ENCODE data around the gene LRP5.
A peak's percentile ranks its signal among the peaks of the same experiment; 100 is the strongest.

The LRP5 gene

DNA sequence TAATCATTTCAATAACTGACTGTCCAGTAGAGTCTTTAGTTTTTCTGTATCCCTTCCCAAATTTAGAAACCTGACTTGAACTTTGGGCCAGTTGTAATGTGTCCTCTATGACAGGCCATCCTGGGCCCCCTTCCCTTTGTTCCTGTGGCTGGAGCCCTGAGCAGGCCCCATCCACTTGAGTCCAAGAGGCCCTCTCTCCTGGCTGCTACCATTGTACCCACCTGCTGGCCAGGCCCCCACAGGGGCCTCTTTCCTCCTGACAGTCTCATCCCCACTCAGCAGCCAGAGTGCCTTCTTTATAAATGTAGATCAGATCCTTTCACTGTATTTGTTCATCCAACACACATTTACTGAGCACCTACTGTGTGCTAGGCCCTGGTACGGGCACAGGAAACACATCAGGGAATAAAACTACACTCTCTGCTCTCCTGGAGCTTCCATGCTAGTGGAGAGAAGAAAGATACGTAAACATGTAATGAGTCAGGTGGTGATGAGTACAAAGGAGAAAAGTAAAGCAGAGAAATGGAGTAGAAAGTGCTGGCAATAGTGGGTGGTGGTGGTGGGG, 2.7 kb upstream of the LRP5 start:
- no peak for DNase-seq

DNA sequence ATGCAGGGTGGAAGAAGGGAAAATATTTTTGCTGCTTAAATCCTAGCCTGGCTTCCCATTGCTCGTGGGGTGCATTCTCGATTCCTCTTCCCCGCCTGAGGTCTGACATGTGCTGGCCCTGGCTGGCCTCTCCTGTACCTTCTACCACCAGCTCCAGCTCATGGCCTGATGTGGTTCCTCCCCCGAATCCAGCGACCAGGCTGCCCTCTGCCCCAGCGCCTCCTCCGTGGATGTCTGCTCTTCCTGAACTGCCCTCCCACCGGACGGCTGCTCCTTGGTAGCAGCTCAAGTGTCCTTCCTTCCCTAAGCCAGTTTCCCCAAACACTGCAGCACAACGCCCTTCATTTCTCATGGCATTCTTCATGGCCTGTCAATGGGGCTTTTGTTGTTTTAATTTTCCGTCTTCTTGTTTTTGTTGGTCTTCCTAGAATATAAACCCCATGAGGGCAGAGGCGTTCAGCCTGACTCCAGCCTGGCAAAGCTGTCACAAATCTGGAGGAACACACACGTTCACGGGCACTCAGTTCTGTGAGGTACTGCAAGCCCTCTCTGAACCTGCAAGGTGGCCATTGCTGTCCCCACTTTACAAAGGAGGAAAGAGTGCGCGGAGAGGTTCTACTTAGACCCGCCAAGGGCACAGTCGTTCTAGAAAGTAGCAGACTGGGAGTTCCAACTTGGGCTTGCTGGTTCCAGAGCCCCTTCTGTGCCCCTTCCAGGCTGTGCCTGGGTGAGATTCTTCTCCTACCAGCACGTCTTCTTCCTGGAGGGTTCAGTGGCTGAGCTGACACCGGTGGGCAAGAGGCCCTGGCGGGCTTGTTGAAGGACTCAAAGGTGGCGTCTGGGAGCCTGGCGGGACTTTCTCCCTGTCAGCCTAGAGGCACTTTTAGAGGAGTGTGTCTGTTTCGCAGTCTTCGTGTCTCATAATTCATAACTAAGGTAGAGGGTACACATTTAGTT, 953 bp upstream of the LRP5 start:
- peak; percentile 49 for DNase-seq

DNA sequence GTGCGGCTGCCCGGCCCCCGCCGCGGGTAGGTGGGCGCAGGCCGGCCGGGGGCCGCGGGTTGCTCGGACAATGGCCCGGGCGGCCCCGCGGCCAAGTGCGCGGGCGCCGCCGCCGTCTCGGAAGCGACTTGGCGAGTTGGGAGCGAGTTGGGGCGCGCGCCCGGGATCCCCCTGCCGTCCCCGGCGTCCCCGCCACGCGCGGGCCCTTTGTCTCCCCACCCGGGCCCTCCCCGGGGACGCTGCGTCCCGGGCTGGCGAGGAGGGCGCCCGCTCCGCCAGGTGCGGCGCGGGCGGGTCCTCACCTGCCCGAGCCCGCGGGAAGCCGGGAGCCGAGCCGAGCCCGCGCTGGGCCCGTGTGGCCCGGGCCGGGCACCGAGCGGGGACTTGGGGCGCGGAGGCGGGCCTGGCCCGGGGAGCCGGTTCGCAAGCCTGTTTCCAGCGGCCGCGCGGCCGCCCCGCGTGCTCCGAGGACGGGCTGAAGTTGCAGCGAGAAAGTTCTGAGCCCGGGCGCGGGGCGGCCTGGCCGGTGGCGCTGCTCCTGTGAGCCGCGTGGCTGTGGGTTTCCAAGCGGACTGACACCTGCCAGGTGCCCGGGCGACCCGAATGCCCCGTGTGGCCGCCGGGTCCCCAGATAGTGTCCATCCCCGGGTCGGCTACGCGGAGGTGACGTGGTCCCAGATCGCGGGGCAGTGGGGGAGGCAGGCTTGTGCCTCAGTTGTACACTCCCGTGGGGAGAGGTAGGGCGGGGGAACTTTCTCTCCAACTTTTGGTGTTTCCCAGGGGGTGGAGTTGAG, 586 bp downstream of the LRP5 start:
- DNase-seq: no peak

DNA sequence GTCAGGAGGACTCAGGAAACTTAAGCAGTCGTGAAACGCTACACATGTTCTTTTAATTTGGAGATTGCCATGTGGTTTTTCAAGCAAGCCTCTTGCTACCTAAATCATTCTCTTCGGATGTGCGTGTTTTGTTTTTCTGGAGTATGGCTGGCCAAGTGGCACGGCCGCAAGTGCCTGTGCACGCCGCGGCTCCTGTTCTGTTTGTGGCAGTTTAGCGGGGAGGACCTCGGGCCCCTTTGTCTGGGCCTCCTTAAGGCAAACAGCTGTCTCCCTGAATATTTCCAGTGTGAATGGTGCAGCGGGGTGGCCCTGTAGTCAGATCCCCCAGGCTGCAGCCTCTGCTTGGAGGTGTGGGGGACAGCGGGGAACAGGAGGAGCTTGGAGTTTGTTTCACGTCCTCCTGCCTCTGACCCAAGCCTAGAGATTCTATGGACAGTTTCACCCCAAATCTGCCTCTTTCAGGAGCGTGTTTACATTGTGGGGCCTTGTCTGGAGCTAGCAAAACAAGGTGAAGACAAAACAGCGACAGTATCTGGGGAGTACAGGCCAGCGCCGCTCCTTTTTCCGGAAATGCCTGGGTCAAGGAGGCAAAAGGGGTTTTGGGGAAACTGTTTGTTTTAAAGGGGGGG, 1.3 kb downstream of the LRP5 start:
- DNase-seq: no peak

DNA sequence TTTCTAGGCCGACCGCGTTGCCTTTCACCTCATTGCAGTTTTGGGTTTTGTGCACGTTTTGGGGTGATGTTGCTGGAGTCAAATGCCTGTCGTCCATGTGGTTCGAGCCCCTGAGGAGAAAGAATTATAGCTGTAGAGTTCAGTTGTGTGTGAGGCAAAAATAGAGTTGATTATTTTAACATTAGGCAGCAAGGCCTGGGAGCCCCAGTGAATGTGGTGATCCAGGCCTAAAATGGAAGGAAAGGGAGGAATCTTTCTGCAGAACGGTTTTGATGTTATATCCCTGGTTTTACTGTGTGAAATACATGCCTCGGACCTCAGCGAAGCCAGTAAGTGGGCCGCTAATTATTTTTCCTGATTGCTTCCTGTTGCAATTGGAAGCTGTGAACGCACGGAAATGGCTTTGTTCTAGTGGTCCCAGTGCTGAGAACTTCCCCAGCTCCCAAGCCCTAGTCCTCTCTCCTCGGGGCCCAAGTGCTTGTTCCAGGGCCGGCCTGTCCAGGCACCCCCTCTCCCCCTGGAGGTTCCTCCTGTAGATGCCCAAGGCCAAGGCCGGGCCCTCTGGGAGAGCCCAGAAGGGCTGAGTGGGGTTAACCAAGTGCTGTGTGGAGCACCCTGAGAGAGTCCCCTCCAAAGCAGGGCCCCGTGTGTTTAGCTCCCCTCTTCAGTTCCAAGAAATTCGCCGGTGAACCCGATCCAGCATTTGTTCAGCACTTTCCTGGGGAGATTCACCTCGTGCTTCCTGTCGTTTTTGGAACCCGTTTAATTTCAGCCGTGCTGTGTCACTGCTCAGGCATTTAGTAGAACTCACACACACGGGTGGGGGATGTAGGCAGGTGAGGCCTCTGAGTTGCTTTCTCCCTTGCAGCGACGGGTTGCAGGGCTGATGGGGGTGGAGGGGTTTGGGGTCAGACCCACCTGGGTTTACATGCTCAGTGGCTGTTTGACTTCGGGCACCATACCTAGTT, 2.1 kb downstream of the LRP5 start:
- DNase-seq: no peak

DNA sequence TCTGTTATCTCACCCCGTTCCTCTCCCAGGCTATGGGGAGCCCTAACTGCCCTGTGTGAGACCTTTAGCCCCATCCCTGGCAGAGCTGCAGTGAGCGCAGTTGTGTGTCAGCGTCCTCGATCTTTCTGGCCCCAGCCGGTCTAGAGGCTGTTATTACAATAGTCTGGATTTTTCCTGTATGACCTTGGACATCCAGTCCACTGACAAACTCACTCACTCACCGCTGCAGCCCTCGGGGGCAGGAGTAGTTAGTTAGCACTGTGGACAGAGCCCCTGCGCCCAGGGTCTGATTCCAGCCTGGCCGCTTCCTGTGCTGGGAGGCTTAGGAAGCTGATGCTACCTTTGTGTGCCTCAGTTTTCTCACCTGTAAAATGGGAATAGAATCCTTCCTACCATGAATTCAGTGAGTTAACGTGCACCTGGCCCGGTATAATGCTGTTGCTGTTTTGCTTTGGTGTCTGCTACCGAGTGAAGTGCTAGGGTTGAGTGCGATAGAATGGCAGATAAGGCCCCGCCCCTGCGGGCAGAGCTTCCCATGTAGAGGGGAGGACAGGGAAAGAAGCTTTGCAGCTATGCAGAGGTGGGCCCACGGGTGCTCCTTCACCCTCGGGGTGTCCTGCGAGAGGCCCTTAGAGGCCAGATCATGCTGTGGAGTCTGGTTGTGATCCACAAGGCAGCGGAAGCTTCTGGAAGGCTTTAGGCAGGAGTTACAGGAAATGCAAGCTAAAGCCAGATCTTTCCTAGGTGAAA, 3.0 kb downstream of the LRP5 start:
- DNase-seq: no peak

DNA sequence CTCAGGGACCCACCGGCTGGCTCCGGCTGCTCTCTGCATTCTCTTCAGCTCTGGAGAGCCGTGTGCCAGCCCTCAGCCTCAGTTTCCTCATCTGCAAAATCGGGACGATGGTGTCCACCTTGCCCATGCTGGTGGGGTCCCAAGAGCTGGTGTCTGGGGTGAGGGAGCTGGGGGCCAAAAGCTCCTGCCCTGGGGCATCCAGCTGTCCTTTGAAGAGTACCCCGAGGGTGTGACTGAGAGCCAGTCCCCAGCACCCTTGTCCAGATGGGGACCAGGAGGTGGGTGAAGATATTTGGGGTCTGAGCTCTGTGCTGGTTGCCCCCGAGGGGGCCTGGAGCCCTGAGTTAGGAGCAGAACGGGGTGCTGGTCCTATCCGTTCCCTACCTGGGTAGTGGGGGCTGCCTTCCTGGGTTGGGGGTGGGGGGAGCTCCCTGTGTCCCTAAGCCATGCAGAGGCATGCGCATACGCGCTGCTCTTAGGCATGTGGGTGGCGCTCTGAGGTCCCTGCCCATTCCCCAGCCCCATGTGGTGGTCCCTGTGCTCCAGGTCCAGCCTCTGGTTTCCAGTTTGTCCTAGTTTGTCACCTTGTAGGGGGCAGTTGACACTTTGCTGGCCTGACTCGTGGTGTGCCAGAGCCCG, 4.9 kb downstream of the LRP5 start:
- DNase-seq: no peak

DNA sequence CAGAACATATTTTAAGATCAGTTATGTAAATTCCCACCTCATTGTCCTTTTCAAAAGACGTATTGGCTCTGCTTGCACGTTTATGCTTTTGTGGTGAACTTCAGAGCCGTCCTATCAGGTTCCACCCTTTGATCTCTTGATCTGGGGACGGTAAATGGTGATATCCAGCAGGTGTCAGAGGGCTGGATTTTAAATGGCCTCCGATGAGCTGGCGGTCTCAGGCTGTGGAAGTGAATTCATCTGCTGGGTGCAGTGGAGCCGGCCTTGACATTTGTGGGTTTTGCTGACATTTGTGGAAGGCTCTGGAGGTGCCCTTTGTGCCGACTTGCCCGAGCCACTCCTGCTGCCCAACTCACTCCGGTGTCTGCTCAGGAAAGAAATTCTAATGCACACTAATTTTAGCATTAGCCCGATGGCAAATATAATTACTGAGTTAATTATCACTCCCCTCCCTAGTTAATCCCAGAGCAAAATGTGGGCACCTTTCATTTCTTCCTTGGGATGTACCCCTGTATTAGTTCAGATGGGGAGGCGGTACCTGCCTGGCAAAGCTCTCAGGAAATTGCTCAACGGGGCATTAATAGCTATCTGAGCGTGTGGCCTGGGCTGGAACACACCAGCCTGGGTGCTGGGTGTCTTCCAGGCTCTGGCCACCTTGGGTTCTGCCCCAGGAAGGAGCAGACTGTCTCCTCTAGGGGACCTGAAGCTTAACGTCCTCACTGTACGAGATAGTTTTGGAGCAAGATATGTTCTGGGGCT, 9.1 kb downstream of the LRP5 start:
- no peak for DNase-seq

DNA sequence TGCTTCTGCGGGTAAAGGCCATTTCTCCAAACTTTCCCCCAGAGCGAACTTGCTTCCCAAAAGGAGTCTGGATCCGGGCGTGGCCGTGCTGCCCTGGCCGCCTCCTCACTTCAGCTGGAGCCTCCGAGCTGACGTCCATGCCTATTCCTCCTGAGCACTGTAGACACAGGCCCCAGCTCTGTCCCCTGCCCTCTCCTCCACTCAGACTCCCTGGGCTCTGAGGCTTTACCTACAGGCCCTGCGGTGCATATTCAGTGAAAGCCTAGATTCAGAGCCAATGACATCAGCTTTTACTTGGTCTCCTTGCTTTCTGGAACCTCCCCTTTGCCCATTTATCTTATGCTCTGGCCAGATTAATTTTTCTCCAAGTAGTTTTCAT, 9.7 kb downstream of the LRP5 start:
- no peak for DNase-seq

DNA sequence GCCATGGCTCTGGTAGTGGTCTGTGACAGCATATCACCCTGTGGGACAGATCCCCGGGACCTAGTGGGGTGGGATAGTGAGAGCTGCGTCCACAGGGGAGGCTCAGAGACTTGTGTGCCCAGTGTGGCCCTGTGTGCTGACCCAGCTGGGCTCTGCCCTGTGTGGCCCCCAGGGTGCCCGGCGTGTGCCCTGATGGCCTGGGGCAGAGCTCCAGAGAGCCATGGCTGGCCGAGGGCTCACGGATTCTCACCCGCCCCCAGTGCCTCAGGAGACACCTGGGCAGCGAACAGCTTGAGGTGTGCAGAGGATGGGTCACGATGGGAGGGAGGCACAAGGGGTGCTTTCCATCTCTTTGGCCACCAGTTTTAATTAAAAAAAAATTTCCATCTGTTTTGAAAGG, 11.8 kb downstream of the LRP5 start:
- DNase-seq: no peak

DNA sequence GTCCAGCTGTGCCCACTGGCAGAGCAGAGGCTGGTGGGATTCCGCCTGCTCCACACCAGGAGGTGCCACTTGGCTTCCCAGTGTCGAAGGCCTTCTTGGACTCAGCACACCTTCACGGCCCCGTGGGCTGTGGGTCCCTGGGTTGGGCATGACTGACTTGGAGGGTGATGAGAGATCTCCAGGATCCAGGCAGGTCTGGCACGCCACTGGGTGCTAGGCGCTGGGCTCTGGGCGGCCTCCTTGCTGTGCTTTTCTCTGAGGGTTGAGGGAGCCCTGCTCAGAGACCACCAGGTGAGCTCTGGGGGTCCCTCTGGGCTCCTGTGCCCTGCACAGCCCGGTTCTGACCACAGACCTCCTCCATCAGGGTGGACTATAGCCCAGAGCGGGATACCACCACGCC, 12.3 kb downstream of the LRP5 start:
- no peak for DNase-seq

DNA sequence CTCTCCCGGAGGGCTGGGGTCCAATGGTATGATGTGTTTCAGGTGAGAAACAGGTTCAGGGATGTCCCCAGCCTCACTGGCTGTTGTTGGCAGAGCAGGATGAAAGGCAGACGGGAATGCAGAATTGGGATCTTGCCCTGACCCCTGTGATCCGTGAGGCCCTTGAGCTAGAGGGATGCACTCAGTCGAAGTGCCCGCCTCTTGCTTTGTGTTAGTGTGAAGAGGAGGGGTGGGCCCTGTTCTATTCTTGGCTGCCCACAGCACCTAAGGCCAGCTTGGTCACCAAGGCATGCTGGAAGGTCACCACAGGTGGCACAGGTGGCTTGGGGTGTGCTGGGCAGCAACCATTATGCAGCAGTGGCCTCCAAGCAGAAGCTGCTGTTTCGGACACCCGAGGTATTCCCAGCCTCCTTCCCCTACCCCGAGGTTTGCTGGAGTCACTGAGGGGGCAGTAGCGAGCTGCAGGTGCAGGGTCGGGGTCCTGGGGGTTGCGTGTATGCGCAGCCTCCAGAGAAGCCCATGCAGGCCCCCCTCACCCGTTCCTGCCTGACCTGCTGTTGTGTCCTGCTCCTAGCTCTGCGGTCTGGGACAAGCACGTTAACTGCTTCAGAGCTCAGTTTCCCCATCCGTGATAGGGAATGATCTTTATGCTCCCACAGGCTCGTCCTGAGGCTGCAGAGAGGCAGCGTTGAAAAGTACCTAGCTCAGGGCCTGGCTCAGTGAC, 13.0 kb downstream of the LRP5 start:
- no peak for DNase-seq

DNA sequence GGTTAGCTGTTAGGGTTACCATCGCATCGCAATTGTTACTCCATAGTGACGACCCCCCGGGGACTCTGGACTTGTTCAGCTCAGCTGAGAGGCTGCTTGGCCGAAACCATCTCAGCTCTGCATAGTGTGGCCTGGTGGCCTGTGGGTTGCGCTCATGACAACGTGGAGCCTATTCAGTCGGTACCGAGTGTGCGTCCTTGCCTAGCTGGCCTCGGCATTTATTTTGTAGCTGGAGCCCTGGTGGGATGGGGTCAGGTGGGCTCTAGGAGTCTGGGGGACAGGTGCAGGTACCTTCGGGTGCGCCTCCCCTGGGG, 13.5 kb downstream of the LRP5 start:
- no peak for DNase-seq

DNA sequence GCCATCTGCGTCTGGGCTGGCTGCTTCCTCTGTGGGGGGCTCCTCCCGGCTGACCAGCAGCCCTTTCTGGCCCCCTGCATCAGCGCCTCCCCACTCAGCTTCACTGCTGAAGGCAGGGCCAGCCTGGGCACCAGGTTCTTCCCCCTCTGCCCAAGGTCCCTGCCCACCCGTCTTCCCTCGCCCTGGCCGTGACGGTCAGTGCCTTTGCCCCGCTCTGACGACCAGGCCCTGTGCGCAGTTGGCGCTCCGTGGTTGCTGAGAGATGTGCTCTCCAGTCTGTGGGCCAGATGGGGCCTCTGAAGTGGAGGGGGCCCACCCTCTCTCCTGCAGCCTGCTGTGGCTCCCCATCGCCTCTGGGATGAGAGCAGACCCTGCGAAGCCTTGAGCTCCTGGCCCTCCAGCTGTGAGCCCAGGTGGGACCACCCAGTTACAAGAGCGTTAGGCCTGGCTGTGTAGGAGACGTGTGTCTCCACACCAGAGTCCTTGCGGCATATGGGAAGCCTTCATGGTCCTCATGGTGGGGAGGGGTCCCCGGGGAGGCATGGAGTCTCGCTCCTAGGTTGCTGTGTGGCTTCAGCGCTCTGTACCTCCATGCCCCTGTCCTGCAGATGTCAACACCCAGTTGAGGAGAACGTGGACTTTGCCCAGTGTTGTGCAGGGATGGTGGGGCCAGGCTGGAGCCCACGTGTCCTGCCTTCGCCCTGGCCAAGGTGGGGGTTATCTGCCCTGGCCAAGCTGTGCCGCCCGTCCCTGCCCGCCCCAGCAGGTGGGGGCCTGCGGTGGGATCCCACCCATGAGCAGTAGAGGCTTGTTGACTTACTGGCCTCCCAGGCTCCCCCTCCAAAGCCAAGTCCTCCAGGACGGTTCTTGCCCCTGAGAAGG, 14.2 kb downstream of the LRP5 start:
- no peak for DNase-seq

DNA sequence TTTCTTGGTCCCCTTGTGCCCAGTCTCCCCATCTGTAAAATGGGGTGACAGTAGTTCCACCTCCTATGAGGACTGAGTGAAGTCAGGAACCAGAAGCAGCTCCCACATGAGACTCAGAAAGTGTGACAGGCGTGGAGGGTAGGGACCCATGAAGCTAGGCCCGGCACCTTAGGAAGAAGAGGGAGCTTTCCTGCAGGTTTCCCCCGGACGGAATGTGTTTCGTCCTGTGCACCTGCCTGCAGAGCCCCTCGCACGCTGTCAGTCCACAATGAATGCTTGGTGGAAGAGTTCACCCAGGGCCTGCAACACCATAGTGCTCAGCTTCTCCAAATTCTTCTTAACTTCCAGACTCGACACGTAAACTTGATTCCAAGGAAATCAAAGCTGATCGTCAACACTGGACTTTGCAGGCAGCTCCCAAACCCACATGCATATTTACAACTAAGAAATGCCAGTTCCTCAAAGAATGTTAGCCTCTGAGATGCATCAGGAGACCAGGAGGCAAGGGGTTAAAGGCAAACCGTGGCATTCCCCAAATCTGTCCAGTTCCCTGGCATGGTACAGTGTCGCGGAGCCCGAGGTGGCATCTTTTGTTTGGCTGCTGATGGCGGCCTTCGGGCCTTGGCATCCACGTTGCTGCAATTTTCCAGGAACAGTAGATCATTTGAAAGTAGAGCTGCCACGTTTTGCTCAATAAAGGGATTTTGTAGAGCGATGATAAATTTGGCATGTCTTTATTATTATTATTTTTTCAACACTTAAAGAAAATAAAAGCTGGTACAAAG, 15.4 kb downstream of the LRP5 start:
- DNase-seq: no peak

DNA sequence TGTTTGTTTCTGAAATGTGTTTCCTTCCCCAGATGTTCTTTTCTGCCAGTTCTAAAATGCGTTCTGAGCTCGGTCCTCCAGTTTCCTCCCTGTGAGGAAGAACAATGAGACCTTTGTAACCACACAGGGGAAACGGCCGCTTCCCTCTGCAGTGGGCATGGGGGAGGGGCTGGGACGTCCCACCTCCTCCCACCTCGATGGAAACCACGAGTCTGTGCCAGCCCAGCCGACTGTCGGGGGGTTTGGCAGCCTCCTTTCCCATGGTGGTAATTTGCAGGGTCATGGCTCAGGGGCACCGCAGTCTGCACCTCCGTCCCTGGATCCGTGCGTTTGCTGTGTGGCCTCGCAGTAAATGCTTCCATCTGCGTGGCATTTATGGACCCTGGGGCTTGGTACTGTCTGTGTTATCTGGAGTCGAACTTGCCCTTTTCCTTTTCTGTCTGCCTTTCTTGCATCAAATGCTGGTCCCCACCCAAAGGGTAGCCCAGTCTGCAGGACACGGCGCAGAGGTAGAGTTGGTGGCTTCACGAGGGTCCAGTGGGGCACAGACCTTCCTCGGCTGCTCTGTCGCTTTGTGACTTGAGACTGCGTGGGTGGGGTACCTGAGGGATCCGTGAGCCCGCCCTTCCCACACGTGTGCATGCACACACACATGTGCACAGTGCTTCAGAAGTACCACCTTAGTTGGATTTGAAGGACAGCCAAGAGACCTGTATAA, 16.1 kb downstream of the LRP5 start:
- DNase-seq: peak; percentile 28

DNA sequence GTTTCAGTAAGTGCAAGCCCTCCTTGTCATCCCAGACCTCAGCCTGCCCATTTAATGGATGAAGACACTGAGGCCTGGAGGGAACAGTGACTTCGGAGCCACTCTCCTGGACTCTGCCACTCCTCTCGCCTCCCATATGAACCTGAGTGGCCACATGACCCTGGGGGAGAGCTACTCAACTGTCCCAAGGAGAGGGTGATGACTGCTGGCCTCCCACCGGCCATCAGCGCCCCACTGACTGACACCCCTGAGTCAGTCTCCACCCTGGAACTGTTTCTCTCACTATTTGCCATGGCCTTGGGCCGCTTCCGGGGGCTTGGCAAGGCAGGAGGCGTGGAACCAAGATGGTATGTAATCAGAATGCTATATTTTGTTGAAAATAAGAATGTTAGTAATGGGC, 17.1 kb downstream of the LRP5 start:
- DNase-seq: no peak

Measured in MV-4-11 (cell line).